Inflammatory macrophage treated with lipopolysaccharide for 4 hours (primary cell): ENCODE results near the gene FADS1.

ENCODE experiments used
- DNase-seq: peaks from one replicate; pipeline ENCODE4 v3.0.0-alpha.2; 2020

FADS1 gene

DNA sequence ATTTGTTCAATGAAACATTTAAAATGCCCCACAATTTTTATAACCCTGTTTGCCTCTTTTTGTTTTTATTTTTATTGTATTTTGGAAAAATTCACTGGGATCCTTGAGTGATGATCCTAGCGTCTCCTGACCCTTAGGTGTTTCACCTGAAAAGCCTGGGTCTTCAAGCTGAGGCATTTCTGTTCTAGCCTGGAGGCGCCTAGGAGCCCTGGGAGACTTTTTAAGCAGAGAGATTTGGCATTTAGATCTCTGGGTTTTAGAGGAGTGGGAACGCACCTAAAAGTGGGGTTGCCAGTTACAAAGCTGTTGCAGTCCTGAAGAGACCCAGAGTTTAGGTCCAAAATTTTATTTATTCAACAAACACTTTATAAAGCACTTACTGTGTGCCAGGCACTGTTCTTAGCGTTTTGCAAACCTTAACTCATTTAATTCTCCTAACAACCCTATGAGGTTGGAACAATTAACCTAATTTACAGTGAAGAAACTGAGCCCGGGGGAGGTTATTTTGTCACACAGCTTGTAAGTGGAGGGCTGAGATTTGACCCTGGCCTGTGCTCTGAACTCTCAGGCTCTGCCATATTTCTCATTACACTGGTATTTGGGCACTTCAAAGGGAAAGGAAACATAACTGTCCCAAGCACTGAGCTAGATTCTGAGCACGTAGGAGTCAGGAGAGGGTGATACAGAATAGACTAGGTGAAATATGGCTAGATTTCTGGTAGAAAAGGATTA is 834 bp upstream of the FADS1 start:
- no peak for DNase-seq

DNA sequence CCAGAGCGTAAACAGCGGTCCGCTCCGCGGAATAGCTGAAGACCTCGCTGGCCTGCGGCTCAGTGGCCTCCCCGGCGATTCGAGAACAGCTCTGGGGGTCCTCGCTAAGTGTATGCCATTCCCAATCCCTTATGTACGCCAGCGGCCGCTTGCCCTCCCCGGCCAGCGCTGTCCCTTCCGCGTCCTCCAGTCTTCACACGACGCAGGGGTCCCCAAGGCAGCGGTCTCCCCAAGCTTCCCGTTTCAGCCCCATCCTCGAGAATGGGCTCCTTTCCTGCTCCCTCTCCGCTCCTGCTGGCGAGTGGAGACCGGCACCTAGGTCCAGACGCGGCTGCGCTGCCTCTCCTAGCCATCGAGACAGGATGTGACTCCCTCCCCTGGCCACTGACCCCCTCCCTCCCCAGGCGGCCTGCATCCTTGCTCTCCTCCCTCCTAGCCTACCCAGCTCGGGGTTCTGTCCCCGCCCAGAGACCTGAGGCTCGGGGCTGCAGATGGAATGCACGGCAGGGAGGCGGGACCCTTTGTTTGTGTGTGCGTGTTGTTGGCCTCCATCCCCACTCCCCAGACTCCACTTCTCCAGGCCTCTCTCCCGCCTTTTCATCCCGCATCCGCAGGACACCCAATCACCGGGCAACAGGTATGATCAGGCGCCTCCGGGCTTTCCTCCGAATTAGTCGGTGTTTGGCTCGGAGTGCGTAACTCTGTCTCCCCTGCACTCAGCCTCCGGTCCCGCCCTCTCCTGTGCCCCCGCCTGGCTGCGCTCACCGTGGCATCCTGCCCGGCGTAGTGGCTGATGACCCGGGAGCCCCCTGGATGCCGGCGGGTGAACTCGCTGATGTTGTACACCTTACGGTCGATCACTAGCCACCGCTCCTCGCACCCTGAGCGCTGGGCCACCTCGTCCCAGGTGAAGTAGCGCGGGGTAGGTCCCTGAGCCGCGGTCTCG is 740 bp downstream of the FADS1 start:
- DNase-seq, result peak; percentile 37

DNA sequence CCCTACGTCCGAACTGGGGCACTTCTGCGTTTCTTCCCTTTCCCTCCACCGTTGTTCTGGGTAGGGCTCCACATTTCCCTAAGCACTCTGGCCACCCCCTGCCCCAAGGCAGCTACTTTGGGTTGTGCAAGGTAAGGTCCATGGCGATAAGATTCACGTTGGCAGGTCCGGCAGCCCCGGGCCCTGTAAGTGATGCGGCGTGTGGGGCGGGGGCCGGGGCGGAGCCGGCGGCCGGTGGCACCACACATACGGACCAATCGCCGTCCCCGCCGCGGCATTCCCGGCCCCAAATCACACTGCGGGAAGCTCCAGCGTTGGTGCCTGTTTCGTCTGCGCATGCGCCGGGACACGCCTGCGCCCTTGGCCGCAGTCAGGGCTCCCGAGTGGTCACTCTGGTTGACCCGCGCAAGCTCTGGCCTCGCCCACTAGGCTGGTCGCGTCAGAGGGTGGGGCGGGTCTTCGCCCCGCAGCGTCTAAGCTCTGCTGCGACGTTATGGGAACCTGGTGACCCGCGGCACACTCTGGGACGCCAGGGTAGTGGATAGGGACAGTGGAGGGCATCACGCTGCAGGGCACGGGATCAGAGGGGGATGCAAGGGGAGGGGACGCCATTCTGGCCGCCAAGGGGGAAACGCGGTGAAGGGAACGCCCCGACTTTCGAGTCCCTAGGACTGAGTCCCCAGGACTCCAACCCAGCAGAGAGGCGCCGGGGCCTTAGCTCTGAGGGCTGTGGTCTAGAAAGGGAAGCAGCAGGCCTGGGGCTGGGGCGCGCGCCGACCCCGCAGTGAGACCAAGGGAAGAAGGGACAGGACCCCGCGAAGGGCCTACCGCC is 1.6 kb downstream of the FADS1 start:
- DNase-seq, result peak; percentile 98

DNA sequence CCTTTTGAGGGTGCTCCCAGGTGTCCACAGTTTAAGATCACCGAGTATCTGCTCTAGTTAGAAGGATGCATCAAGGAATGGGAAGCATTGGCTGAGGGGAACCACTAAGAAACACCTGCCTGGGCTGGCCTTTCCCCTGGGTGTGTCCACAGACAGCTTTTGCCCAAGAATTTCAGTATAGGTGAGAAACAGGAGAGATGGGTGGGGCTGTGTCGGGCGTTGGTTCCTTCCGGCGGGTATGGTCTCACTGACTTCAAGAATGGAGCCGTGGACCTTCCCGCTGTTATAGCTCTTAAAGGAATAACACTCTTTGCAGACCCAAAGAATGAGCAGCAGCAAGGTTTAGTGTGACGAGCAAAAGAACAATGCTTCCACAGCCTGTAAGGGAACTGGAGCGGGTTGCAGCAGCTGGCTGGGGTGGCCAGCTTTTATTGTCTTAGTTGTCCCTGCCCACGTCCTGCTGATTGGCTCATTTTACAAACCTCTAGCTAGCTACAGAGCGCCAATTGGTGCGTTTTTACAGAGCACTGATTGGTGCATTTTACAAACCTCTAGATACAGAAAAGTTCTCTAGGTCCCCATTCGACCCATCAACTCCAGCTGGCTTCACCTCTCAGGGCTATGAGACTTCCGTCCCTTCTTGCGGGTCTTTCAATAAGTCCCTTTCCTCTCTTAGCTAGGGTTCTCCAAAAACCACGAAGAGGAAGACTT is 2.4 kb downstream of the FADS1 start:
- DNase-seq, result peak; percentile 68

DNA sequence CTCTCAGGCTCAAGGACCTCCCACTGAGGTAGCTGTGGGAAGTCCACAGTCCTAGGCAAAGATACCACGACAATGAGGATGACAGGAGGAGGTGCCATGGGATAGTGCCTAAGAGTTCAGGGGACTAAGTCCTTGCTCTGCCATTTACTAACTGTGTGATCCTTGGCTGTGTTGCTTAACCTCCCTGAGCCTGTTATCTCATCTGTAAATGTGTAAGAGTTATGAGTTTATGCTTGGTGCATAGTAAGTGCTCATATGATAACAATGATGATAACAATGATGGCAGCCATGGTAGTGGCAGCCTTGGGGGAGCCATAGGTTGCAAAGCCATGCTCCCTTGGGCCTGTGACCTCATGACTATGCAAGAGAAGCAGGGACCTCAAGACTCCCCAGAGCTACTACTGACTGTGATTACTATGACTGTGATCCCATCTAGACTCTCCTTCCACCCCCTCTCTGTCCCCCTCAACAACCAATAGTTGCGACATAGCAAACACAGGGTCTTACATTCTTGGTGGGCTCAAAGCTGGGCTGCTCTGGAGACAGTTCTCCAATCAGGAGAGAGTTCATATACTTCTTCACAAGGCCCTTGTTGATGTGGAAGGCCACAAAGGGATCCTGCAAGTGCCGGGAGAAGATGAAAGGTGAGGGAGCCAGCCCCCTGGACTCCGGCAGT is 3.9 kb downstream of the FADS1 start:
- DNase-seq, result no peak

DNA sequence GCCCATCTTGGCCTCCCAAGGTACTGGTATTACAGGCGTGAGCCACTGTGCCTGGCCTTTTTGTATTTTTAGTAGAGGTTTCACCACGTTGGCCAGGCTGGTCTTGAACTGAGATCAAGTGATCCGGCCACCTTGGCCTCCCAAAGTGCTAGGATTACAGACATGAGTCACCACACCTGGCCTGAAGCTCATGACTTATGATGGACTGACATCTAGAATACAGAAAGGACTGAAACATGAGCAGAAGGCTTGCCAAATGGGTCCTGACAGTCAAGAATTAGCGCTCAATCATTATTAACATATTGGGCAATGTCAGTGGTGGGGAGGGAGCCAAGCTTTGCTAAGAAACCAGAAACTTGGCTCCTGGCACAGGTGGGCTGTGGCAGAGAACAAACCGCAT is 5.0 kb downstream of the FADS1 start:
- DNase-seq, result no peak

DNA sequence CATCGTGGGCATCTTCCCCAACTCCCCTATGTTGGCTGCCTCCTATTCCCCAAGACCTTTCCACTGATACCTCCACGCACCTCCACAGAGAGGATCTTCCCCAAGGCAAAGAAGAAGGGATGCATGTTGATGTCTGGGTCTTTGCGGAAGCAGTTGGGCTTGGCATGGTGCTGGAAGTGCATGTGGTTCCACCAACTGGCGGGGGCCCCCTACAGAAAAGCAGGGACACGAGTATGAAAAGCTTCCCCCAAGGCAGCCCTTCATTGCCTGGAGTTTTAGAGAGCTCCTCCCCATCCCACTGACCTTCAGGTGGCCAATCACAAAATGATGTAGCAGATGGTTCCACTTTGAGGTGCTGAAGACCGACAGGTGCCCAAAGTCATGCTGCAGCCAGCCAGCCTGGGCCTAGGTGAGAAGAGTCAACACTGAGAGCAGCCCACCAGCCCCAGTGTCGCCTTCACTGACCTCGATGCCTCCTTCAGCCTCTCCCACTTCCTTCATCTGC is 6.1 kb downstream of the FADS1 start:
- DNase-seq, result no peak

DNA sequence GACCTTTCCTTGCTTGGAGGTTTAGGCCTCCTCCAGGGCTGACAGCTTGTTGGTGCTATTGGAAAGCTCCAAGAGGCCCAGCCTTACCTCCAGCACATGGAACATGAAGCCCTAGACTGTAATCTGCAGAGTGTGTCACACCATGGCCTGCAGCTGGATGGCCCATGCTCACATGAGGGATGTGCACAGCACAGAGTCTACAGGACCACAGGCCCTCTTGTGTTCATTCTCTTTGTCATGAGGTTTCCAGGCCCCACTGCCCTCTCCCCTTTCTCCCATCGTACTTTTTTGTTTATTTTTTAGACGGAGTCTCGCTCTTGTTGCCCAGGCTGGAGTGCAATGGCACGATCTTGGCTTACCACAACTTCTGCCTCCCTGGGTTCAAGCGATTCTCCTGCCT is 10.0 kb downstream of the FADS1 start:
- DNase-seq, result no peak

DNA sequence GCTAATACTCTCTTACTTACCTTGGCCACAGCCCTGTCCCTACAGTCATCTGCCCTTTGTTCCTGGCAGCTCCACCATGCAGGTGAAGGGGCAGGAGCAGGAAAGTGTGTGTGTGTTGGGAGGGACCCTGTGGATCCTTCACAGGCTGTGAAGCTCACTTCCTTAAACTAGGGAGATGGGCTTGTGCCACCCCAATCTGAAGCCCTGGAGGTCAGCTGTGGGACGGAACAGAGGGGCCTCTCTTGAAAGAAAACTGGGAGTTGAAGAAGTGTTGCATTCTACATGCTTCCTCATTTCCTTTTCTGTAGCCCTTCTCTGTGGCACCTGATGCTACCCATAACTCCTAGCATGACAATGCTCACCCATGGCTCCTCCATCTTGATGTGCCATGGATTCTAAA is 11.7 kb downstream of the FADS1 start:
- no peak for DNase-seq

DNA sequence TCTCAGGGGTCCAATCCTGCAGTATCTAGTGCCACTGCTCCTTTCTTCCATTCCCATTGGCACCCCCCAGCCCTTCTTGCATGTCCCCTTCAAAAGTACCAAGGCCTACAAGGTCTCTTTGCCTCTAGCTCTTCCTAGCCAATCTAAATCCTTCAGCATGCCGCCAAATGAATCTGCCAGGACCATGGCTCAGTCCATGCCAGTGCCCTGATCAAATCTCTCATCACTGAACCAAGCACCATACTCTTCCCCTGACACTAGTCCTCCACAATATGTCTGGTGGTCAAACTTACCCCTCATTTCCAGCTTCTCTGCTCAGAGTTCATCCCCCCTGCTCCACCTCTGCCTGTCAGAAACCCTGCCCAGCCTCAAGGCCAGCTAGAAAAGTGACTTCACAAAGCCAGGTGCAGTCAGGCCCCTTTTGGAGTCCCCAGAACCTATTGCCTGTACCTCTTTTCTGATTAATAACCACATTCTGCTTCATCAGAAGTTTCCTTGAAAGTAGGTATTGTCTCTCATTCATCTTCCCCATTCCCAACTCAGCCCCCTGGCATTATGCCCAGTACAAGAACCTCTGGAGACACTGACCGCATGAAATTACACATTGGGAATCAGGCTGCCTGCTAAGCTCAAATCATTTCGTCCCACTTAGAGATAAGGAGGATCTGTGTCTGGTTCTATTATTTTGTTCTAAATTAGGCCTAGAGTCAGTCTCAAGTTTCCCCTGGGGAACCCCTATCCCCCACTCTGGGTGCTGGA is 12.7 kb downstream of the FADS1 start:
- DNase-seq, result no peak

DNA sequence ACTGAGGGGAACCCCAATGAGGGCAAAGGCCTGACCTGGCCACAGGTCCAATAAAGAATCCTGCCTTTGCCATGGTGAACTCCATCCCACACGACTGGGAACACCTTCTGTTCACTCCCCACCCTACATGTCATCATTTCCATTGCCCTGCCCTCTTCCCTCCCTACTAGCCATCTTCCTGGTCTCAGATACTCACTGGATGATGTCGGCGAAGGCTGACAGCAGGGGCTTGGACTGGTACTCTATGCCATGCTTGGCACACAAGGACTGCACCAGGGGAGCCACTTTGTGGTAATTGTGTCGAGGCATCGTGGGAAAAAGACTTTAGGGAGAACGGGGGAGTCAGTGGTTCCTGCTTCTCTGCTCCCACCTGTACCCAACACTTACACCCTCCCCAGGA is 14.2 kb downstream of the FADS1 start:
- no peak for DNase-seq

DNA sequence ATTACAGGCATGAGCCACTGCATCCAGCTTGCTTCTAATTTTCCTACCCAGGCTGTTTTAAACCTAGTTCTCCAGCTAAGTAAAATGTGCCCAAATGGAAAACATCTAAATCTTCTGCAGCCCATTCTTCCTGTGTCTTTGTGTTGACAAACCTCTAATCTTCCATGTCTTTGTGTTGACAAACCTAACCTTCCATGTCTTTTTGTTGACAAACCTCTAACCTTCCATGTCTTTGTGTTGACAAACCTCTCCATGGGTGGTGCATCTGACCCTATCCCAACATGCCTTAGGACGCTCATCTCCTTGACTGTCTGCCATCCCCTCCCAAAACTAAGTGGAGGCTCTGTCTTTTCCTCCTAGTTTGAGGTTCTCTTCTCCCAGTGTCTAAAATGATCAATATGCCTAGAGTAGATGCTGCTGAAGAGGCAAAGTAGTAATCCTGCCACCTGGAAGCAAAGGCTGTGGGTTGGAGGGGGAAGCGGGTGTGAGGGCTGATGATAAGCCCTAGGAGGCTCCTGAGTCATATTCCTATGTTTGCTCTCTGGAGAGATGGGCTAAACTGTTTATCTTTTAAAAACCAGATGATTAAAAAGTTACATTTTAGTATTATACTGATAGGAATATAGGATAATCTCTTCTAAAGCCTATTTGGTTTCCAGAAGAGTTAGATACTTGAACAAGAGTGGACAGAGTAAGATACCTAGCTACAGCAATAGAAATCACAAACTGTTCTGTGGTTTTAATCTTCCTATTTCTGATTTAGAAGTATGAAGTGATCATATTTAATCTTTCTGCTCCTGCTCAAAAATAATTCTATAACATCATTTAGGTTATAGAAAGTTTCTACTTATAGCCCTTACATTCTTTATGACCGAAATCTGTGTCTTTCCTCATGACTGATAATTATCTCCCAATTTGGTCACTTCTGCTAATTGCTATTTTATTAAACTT is 16.2 kb downstream of the FADS1 start:
- no peak for DNase-seq

DNA sequence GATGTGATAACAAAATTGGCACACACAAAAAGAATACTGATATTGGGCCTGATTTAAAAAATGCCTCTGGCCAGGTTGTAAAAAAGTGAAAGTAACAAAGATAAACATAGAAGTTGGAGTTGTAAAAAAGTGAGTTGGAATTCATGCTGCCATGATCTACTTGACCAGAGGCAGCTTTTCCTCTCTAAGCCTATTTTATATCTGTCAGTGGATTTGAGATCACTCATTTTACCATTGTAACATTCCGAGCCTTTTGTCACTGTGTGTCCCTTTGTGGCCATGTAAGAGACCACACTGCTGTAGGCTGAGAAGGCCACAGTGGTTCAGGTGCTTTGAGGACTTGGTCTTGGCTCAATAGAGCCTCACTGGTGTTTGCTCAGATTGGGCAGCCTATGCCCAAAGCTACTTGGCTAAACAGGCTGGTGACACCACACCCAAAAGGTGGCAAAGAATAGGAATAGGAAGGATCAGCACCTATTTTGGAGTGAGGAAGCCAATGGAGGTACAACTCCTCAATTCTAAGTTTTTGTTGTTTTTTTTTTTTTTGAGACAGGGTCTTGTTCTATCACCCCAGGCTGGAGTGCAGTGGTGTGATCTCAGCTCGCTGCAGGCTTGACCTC is 17.0 kb downstream of the FADS1 start:
- no peak for DNase-seq

DNA sequence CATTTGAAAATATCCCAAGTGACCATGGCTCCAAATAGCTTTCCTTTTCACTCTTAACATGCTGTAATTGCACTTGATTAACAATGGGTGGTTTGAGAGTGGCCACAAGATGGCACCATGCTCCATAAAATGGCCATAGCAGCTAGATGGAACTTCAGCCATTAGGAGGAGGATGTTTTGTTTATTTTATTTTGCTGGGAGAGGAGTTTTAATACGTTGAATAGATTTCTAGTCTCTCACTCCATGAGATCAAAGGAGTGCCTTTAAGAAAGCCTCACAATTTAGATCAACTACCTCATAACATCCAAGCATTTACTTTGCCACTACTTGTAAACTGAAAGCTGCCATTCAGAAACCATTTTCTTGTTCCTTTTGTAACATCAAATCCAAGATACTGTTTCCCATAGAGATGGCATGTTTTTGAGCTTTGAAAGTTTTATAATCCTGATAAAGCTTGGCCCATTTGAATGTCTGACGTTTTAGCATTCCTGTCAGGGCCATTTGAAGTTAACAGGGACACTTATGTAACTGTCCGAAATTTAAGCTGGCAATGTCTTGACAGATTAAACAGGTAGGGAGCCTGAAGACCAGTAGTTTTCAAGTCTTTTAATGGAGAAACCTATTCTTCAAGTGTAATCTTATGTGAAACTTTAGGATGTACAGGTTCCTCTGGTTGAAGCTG is 19.4 kb downstream of the FADS1 start:
- DNase-seq, result peak; percentile 82

DNA sequence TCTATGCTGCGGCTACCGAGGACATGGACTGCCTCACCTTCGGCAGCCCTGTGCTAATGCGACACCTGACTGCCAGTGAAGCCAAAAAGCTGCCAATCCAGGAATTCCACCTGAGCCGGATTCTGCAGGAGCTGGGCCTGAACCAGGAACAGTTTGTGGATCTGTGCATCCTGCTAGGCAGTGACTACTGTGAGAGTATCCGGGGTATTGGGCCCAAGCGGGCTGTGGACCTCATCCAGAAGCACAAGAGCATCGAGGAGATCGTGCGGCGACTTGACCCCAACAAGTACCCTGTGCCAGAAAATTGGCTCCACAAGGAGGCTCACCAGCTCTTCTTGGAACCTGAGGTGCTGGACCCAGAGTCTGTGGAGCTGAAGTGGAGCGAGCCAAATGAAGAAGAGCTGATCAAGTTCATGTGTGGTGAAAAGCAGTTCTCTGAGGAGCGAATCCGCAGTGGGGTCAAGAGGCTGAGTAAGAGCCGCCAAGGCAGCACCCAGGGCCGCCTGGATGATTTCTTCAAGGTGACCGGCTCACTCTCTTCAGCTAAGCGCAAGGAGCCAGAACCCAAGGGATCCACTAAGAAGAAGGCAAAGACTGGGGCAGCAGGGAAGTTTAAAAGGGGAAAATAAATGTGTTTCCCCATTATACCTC is 20.8 kb downstream of the FADS1 start:
- no peak for DNase-seq

DNA sequence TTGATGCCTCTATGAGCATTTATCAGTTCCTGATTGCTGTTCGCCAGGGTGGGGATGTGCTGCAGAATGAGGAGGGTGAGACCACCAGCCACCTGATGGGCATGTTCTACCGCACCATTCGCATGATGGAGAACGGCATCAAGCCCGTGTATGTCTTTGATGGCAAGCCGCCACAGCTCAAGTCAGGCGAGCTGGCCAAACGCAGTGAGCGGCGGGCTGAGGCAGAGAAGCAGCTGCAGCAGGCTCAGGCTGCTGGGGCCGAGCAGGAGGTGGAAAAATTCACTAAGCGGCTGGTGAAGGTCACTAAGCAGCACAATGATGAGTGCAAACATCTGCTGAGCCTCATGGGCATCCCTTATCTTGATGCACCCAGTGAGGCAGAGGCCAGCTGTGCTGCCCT is 21.3 kb downstream of the FADS1 start:
- no peak for DNase-seq

DNA sequence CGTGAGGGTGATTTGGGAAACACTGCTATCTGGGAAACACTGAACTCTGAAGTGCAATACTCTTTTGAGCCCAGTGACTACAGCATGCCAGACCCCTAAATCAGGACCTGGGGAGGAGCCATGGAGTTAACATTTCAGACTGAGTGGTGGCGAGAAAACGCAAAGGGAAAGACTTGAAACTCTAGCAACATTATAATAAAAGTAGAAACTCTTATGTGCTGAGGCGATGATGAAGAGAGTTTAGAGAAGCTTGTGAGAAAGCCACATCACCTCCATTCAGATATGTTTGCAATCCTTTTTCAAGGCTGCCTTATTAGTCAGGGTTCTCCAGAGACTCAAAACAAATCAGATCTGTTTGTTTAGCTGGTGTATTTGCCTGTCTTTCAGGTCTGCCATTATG is 22.2 kb downstream of the FADS1 start:
- DNase-seq, result no peak

DNA sequence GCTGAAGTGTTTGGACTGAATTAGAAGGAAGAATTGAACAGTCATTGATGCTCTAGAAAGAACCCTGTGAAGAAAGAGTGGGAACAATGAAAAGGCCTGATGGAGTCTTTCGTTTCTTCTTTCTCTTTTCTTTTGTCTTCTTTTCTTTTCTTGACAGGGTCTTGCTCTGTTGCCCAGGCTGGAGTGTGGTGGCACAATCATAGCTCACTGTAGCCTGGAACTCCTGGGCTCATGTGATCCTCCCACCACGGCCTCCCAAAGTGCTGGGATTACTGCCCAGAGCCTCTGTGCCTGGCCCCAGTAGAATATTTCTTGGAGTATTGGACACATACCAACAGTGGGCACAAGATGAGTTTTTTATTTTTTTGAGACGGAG is 23.0 kb downstream of the FADS1 start:
- DNase-seq, result no peak
